ENCODE data around the gene HEATR5A. TPM values are rescaled to one million over a fixed set of nuclear protein-coding genes. Genes with fewer than 3 reads are reported as not detected.
"Not testable (repeated sequence)": the region's sequence is repeated elsewhere in the genome, so short reads cannot be mapped to it uniquely, and the experiment has no call there.

HEATR5A gene
- polyA plus RNA-seq (ENCODE audit: low read depth in 6 of 6): 10 to 100 TPM in 3 of 6 donors, 1 to 10 TPM in 3; 6.3 to 16.2 (median 10.1) TPM

- Mint-ChIP-seq H3K9me3 (no peaks in the 10 kb centered on the region), H3K4me1 (peaks cover 13 to 31% (median 28%) of the 10 kb centered on the region in 3 donors), H3K36me3 (peaks cover 0 to 8% of the 10 kb centered on the region in 2 donors), H3K4me3 (peak within 1 kb of the TSS; percentile 91 to 100 (median 98)), H3K27ac (peak within 1 kb of the TSS; percentile 63 to 97 (median 94)), H3K27me3 (no peaks in the 10 kb centered on the region)
- ATAC-seq (ENCODE audit: low read depth in 2 of 2) (peak; percentile 96 to 97), DNase-seq (peak; percentile 92)
These were observed at the start of gene HEATR5A for GRCh38 chr14:31420319-31421111. TSS of gene HEATR5A (minus strand) at chr14:31420550. CDS start at chr14:31402975, 17,575 bp downstream.

- H3K36me3 Mint-ChIP-seq: no peaks in the 10 kb centered on the region
- no peaks in the 10 kb centered on the region for H3K27me3 Mint-ChIP-seq
- H3K9me3 Mint-ChIP-seq: no peaks in the 10 kb centered on the region
- no peak overlapping the region for H3K27ac Mint-ChIP-seq
- DNase-seq: no peak
- ATAC-seq (ENCODE audit: low read depth in 2 of 2): no peak
- H3K4me1 Mint-ChIP-seq: peaks cover 5 to 6% (median 6%) of the 10 kb centered on the region in 3 donors
- no peak overlapping the region for H3K4me3 Mint-ChIP-seq
These were observed 46.2 kb upstream of the HEATR5A start for GRCh38 chr14:31466554-31466953.

GRCh38 chr14:31465111-31465510 lies 44.8 kb upstream of the HEATR5A start:
- Mint-ChIP-seq H3K27me3 (no peaks in the 10 kb centered on the region), H3K9me3 (no peaks in the 10 kb centered on the region), H3K4me1 (peaks cover 8 to 9% (median 8%) of the 10 kb centered on the region in 3 donors), H3K36me3 (no peaks in the 10 kb centered on the region), H3K27ac (peak overlapping the region in 1 of 6 donors; percentile 40), H3K4me3 (no peak overlapping the region)
- DNase-seq (no peak), ATAC-seq (ENCODE audit: low read depth in 2 of 2) (no peak)

GRCh38 chr14:31462450-31462849 lies 42.1 kb upstream of the HEATR5A start:
- not testable (repeated sequence) for H3K4me3 Mint-ChIP-seq, H3K36me3 Mint-ChIP-seq
- peak overlapping the region in 2 of 6 donors; percentile 52 to 70 for H3K27ac Mint-ChIP-seq

GRCh38 chr14:31461545-31461944 lies 41.2 kb upstream of the HEATR5A start:
- Mint-ChIP-seq H3K4me1 (peaks cover 8 to 24% (median 18%) of the 10 kb centered on the region in 3 donors), H3K27ac (peak overlapping the region in 3 of 6 donors; percentile 7 to 74 (median 69)), H3K36me3 (no peaks in the 10 kb centered on the region), H3K9me3 (no peaks in the 10 kb centered on the region), H3K4me3 (peak overlapping the region in 1 of 8 donors; percentile 70), H3K27me3 (no peaks in the 10 kb centered on the region)
- ATAC-seq (ENCODE audit: low read depth in 2 of 2): no peak
- no peak for DNase-seq

More at GRCh38 chr14:31462450-31462849, 42.1 kb upstream of the HEATR5A start:
- not testable (repeated sequence) for H3K9me3 Mint-ChIP-seq; DNase-seq; H3K27me3 Mint-ChIP-seq; ATAC-seq (ENCODE audit: low read depth in 2 of 2)
- H3K4me1 Mint-ChIP-seq: peaks cover 8 to 19% (median 11%) of the 10 kb centered on the region in 3 donors

GRCh38 chr14:31457665-31458659 lies 37.6 kb upstream of the HEATR5A start:
- DNase-seq (no peak), ATAC-seq (ENCODE audit: low read depth in 2 of 2) (no peak)
- Mint-ChIP-seq H3K36me3 (no peaks in the 10 kb centered on the region), H3K4me1 (peaks cover 16 to 32% (median 26%) of the 10 kb centered on the region in 3 donors), H3K27ac (peak overlapping the region; percentile 90 to 97 (median 95)), H3K27me3 (no peaks in the 10 kb centered on the region), H3K4me3 (peak overlapping the region; percentile 92 to 99 (median 98)), H3K9me3 (no peaks in the 10 kb centered on the region)

- Mint-ChIP-seq H3K36me3 (no peaks in the 10 kb centered on the region), H3K4me3 (peak within 1 kb of the TSS; percentile 92 to 99 (median 98)), H3K4me1 (peaks cover 16 to 31% (median 26%) of the 10 kb centered on the region in 3 donors), H3K27ac (peak within 1 kb of the TSS; percentile 90 to 97 (median 95)), H3K27me3 (no peaks in the 10 kb centered on the region), H3K9me3 (no peaks in the 10 kb centered on the region)
- ATAC-seq (ENCODE audit: low read depth in 2 of 2) (peak; percentile 96 to 97), DNase-seq (peak; percentile 86)
These were observed 36.7 kb upstream of the HEATR5A start, which contains the start of gene DTD2 for GRCh38 chr14:31456841-31457664. TSS of gene DTD2 (minus strand) at chr14:31457506. CDS start at chr14:31457393, 113 bp downstream.

GRCh38 chr14:31449971-31450610 lies 29.7 kb upstream of the HEATR5A start:
- H3K4me3 Mint-ChIP-seq: no peak overlapping the region
- H3K4me1 Mint-ChIP-seq: peaks cover 0 to 3% (median 0%) of the 10 kb centered on the region in 3 donors
- ATAC-seq (ENCODE audit: low read depth in 2 of 2): peak in 1 of 2 donors; percentile 45
- no peak for DNase-seq
- H3K27me3 Mint-ChIP-seq: no peaks in the 10 kb centered on the region
- peaks cover 18 to 21% of the 10 kb centered on the region in 2 donors for H3K36me3 Mint-ChIP-seq
- no peaks in the 10 kb centered on the region for H3K9me3 Mint-ChIP-seq
- H3K27ac Mint-ChIP-seq: no peak overlapping the region

GRCh38 chr14:31449136-31449535 lies 28.8 kb upstream of the HEATR5A start:
- Mint-ChIP-seq H3K4me3 (no peak overlapping the region), H3K27me3 (no peaks in the 10 kb centered on the region), H3K36me3 (peaks cover 20 to 21% of the 10 kb centered on the region in 2 donors), H3K9me3 (peaks cover 0 to 2% (median 0%) of the 10 kb centered on the region in 7 donors), H3K4me1 (no peaks in the 10 kb centered on the region), H3K27ac (no peak overlapping the region)
- no peak for DNase-seq
- no peak for ATAC-seq (ENCODE audit: low read depth in 2 of 2)

- Mint-ChIP-seq H3K27ac (peak overlapping the region in 1 of 6 donors; percentile 24), H3K9me3 (peaks cover 0 to 6% (median 0%) of the 10 kb centered on the region in 7 donors), H3K4me1 (no peaks in the 10 kb centered on the region), H3K4me3 (no peak overlapping the region), H3K36me3 (peaks cover 14 to 15% of the 10 kb centered on the region in 2 donors), H3K27me3 (no peaks in the 10 kb centered on the region)
- no peak for ATAC-seq (ENCODE audit: low read depth in 2 of 2)
- DNase-seq: no peak
These were observed 25.4 kb upstream of the HEATR5A start for GRCh38 chr14:31445703-31446102.

- H3K4me3 Mint-ChIP-seq: no peak overlapping the region
- H3K36me3 Mint-ChIP-seq: peaks cover 7 to 17% of the 10 kb centered on the region in 2 donors
- DNase-seq (no peak), ATAC-seq (ENCODE audit: low read depth in 2 of 2) (no peak)
- peaks cover 0 to 6% (median 0%) of the 10 kb centered on the region in 7 donors for H3K9me3 Mint-ChIP-seq
- peaks cover 0 to 1% (median 0%) of the 10 kb centered on the region in 3 donors for H3K4me1 Mint-ChIP-seq
- H3K27ac Mint-ChIP-seq: no peak overlapping the region
- no peaks in the 10 kb centered on the region for H3K27me3 Mint-ChIP-seq
These were observed 21.9 kb upstream of the HEATR5A start for GRCh38 chr14:31442284-31442683.

Measured in naive B cell (primary cell).